Gastrocnemius medialis (tissue), 4 donors: Measurements from ENCODE around the gene COX5A.

ENCODE experiments used
- POLR2A ChIP-seq, 2 donors: fragments of 450-650 bp; IDR thresholded peaks; one replicate each; pipeline ENCODE4 v1.6.1; 2017; ENCODE audit warnings: antibody characterized with exemption in 2 of 2, mild to moderate bottlenecking in 2 of 2, moderate library complexity in 2 of 2
- TF ChIP-seq, protein P1 (sequence below), 5 experiments: fragments of 450-650 bp in 3 of 5; fragments of 200-600 bp in 2 of 5; sonication (generic) in 2 of 5; IDR thresholded peaks in 4 of 5; conservative IDR thresholded peaks in 1 of 5; 1 replicate in 4 of 5; 2 replicates in 1 of 5; pipeline ENCODE4 v1.5.1; 2016 to 2019; ENCODE audit warnings: antibody characterized with exemption in 5 of 5, mild to moderate bottlenecking in 3 of 5, moderate library complexity in 3 of 5

DNA sequence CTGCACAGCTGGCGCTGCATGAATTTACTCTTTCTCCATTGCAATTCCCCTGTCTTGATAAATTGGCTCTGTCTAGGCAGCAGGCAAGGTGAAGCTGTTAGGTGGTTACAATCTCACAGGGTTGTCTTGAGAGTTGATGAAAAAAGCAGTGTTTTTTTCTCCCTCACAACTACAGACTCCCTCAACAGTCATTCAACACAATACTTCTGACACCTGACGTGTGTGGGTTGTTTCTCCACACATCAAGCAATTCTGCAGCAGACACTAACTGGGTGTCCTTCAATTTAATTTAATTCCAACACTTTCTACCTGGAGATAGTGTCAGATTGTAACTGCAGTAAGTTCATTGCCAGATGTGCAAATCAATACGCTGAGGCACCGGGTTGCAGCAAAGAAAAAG, 59.6 kb downstream of the COX5A start:
- TF ChIP-seq, protein P1, sequence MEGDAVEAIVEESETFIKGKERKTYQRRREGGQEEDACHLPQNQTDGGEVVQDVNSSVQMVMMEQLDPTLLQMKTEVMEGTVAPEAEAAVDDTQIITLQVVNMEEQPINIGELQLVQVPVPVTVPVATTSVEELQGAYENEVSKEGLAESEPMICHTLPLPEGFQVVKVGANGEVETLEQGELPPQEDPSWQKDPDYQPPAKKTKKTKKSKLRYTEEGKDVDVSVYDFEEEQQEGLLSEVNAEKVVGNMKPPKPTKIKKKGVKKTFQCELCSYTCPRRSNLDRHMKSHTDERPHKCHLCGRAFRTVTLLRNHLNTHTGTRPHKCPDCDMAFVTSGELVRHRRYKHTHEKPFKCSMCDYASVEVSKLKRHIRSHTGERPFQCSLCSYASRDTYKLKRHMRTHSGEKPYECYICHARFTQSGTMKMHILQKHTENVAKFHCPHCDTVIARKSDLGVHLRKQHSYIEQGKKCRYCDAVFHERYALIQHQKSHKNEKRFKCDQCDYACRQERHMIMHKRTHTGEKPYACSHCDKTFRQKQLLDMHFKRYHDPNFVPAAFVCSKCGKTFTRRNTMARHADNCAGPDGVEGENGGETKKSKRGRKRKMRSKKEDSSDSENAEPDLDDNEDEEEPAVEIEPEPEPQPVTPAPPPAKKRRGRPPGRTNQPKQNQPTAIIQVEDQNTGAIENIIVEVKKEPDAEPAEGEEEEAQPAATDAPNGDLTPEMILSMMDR (IDR thresholded peaks at IDR 0.05 in 4 of 5, conservative IDR thresholded peaks at IDR 0.05 in 1 of 5), result no peak
- TF ChIP-seq POLR2A (IDR thresholded peaks at IDR 0.05), result no peak
